Suppressor macrophage (primary cell): ENCODE results near the gene VPS13D.
"Not testable (repeated sequence)": the region's sequence is repeated elsewhere in the genome, so short reads cannot be mapped to it uniquely, and the experiment has no call there.

Experiments
- DNase-seq, 4 experiments: peaks; one replicate each; pipeline ENCODE4 v3.0.0-alpha.2; 2020 to 2022

The VPS13D gene

DNA sequence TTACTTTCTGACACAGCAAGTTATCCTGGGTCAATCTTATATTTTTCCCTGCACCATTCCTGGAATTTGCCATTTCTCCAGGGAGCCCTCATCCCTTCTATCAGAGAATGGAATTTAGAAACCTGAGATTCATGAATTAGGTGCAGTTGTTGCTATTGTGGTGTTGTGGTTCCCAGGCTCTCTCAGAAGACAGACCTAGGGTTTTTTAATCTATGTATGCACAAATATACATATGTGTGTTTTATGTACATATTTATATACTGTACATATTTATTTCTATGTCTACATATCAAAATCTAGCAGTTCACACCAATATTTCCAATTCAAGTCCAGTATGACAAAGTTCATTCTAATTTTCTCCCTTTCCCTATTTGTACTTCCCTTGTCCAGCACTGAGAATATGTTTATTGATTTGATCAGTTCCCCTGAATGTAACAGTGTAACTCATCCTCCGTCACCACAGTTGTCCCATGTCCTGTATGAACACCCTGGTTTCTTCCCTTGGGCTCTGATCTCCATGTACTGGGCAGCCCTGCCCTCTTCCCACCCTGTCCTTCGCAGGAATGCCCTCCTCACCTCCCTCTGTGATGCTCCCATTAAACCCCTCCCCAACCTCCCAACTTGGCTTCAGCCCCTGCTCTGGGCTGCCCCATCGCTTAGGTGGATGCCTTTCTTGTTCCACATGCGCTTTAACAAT lies 145.5 kb downstream of the VPS13D start:
- no peak for DNase-seq

DNA sequence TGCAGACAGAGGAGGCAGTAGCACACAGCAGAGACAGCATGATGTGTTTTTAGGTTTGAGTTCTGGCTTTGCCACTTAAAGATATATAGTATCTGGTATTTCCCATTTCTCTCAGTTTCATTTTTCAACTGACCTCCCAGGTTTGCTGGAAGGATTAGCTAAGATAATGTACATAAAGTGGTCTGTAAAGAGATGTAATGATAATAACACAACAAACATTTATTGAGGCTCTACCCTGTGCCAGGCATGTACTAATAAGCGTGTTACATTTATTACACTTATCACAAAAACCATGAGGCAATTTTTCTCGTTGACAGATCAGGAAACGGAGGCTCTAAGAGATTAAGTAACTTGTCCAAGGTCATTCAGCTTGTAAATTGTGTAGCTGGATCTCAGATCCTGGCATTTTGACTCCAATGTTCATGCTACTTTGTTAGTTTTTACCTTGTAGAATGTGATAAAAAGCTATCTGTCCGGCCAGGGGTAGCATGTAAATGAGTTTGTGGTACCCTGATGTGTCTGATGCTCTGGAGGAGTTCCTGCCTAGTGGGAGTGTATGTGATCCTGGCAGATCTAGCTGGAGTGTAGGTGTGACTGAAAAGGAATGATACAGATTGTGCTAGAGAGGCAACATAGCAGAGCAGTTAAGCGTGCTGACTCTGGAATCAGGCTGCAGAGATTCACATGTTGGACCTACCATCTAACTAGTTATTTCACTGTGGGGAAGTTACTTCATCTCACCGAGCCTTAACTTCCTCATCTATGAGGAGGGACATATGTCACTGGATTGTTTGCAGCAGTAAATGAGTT lies 146.6 kb downstream of the VPS13D start:
- peak; percentile 66 to 92 (median 80) for DNase-seq

DNA sequence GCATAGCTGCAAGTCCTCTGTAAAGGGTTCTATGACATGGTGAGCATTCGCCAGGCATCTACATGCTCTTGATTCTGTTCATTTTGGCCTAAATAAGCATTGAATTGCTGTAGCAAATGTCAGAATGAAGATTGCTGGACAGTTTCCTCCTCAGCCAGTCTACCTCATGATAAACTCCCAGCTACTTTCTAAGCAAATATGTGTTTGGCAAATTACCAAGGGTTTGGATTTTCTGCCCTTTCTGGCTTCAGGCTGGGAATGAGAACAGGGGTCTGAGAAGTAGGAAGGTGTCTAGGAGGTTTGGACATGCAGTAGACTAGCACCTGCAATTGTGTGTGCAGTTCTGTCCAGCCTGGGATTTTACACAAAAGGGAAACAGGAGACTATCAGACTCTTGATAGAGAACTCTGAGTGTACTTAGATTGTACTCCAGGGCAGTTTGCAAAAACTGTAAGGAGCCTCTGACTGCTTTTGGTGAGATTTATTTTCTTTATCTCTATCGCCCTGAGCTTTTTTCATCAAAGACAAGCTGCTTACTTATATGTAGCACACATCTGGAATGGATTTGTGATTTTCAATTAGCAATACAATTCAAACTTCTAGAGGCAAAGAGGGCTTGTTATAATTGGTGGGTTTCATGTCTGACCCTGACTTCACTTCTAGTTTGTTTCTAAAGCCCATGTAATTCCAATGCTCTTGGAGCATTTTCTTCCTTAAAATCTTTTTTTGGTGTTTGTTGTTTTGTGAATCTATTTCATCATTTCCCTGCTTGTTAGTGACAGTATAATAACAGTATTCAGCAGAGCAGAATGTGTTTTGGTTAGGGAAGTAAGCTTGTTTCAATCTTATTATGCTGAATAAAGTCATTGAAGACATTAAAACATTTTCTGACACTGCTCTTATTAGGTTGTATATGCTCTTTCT lies 150.8 kb downstream of the VPS13D start:
- DNase-seq = peak in 2 of 4 experiments; percentile 62 to 68

DNA sequence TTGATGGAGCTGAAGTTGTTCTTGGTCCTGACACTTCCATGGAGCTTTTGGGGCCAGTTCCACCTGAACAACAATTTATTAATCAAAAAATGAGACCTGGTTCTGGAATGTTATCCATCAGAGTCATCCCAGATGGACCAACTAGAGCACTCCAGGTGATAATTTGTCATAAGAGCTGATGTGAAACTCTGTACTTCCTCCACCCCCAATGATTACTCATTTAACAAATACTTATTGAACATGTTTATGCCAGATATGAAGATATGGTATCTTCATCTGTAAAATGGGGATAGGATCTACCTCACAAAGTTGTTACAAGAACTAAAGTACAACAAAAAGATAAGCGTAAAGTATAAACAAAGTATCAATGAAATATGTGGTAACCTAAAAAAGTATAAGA lies 153.2 kb downstream of the VPS13D start:
- no peak for DNase-seq

DNA sequence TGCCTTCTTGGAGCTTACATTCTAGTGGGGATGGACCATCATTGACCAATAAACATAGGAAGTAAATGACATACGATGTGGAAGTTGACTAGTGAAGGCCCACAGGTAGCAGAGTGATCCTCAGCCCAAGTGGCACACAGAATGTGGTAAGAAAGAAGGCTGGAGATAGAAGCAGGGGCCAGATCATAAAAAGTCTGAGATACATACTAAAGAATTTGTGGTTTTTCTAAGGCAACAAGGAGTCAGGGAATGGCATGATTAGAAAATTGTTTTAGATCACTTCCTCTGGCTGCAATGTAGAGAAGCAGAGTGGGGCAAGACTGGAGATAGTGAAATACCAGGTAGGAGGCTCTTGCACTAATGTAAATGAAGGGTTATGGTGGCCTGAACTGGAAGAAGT lies 154.0 kb downstream of the VPS13D start:
- no peak for DNase-seq

DNA sequence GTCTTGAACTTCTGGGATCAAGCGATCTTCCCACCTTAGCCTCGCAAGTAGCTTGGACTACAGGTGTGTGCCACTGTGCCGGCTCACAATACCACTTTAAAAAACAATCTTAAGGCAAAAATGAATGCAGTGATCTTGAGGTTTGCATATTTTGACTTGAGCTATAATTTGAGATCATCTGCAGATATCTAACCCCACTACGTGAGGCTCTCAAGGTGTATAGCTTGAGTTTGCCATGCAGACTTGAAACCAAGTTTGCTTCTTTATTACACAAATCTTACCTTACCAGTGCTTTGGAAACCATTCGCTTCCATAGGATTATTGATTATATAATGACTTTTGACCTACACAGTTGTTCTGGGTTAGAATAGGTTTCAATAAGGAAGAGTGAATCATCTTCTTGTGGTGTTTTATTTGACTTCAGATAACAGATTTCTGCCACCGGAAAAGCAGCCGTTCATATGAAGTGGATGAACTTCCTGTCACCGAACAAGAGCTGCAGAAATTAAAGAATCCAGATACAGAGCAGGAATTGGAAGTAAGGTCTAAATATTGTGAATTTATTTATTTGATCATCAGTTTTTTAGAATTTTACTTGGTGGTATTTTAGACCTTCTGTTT lies 155.1 kb downstream of the VPS13D start:
- DNase-seq = no peak

DNA sequence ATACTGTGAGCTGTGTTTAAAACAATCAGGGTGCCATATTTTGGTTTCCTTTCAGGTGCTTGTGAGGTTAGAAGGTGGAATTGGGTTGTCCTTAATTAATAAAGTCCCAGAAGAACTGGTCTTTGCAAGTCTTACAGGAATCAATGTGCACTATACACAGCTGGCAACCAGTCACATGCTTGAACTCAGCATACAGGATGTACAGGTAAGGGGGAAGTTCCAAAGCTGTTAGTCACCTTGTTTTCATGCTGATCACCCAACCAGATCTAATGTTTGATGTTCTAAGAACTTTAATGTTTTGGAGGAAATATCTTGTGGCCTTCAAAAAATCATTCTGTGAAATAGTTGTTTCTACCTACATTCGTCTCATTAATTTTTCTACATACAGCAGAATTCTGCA lies 156.3 kb downstream of the VPS13D start:
- no peak for DNase-seq

DNA sequence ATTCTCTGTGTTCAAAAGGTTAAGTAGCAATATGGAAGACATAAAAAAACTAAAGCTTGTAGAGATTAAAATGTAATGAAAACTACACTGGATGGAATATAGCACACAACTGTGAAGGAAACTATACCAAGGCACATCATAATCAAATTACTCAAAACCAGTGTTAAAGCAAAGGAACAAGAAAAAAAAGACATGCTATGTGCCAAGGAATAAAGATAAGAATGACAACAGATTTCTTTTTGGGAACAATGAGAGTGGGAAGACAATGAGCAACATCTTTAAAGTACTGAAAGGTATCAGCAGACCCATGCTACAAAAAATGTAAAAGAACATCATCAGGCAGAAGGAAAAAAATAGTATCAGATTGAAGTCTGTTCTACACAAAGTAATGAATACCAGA lies 157.8 kb downstream of the VPS13D start:
- no peak for DNase-seq

DNA sequence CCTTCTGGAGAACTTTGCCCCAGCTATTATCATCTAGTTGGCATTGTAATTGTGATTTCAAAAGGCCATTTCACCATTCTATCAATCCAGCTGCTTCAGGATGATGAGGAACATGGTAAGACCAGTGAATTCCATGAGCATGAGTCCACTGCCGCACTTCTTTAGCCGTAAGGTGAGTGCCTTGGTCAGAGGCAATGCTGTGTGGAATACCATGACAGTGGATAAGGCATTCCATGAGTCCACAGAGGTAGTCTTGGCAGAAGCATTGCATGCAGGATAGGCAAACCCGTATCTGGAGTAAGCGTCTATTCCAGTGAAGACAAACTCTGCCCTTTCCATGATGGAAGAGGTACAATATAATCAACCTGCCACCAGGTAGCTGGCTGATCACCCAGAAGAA lies 160.5 kb downstream of the VPS13D start:
- DNase-seq = not testable (repeated sequence)

DNA sequence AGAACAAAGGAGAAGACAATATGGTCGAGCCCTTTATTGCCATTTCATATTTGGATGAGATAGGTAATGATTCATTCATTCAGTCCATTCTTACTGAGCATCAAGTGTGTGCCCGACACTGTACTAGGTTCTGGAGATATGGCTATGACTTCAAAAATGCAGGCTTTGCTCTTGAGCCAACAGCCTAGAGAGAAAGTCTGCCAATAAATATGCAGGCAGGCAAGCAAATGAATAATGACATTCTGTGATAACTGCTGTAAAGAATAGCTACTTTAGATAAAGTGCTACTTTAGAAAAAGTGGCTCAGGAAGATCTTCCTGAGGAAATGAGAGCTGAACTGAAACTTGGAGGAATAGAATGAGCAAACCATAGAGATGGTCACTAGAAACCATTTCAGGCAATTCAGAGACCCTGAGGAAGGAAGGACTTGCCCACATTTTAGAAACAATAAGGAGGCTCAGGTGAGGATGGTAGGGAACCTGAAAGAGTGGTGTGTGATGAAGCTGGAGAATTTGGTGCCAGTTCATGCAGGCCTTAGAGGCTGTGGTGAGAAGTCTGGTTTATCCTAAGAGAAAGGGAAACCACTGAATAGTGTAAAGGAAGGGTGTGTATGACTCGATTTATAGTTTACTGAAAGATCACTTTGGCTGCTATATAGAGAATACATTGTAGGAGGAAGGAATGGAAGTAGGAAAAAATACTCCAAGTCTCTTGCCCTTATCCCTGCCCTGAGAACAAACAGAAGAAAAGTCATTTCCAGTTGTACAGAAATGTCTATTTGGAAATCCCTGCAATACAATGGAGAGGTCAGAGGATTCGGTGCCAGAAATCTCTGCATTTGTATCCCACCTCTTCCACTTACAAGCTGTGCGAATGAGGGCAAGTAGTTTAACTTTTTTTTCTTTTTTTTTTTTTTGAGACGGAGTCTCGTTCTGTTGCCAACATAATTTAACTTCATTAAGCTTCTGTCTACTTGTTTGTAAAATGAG lies 167.9 kb downstream of the VPS13D start:
- no peak for DNase-seq

DNA sequence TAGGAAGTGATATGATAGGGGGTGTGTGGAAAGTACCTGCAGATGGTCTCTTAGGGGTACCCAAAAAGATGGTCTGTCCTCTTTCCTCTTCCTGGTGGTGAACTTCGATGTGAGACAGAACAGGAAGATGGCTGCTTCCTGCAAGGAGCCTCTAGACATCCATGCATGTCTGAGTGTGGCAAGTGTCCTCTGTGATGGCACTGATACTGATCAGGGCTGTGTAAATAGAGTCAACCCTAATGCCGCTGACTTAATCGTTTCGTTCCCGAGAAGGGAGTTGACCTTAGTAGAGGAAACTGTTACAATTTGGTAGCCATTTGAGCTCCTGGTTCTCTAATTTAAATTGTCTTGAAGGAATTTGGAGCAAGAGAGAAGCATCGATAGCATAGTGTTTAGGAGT lies 168.6 kb downstream of the VPS13D start:
- no peak for DNase-seq

DNA sequence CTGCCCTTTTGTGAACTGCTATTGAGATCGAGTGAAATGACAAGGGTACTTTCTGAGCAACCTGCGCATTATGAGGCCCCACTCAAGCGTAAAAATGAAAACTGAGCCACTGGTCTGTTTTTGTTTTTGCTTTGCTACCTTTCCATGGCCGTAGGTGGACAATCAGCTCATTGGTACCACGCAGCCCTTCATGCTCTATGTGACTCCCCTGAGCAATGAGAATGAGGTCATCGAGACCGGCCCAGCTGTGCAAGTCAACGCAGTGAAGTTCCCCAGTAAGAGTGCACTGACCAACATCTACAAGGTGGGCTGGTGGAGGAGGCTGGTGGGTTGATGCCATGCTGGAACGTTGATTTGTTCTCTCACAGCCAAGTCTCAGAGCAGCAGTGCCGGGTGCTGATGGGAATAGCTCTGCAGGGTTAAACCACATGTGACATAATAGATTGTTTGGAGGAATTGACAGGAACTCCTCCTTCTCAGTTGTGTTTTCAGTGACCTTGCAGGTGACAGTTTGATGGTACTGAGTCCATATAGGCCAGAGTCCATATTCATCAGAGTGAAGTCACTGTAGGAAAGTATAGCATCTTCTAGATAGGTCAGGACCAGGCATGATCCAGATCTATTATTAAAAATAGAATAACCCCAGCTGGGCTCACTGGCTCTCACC lies 170.3 kb downstream of the VPS13D start:
- DNase-seq = no peak

DNA sequence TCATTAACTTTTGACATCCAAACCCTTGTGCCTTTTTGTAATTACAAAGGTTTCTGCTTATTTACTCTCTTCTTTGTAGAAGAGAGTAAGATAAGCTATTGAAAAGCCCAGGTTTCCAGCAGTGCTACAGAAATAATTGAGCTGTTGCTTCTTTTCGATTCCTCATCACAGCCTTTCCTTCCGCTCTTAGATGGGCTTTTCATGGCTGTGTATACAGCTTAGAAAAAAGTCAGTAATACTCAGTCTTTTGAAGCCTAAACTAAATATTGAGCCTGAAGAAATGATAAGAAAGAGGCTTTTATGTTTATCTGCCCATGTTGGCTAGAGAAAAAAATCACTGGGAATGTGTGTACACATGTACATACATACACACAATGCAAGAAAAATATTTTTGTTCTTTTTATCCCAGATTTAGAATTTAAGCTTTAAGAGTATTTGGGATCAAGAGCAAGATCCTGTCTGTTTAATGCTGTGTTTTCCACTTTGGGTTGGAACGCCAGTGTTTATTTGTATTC lies 172.4 kb downstream of the VPS13D start:
- DNase-seq = no peak

DNA sequence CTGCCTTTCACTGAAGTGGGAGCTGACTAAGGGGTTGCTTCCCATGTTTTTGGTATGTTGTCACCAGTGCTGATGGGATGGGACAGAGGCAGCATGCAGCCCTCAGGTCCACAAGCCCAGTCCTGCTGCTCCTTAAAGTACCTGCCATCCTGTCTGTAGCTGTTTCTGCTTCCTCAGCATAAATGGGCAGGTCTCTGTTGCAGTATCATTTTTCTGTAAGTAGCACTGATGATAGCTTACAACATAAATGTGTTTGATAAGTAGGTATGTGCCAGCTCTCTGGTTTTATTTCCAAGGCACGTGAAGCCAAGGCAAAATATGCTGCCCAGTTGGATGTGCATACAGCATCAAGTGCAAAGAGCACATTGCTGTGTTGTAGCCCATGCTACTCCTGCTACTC lies 173.0 kb downstream of the VPS13D start:
- DNase-seq = no peak

DNA sequence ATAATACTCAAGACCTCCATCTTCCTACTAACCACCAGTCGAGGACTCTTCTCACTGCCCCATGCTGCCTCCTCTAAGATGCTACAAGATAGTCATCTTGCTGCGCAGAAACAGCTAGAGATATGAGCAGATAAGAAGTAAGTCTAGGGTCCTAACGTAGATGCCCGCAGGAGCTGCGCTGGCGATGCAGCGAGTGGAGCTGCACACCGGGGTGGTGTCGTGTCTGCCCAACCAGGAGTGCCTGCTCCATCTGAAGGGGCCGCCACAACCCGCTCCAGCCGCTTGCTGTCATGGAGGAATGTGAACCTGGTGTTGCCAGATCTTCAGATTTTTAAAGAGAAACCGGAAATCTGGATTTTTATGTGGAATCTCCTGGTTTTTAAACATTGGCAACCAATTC lies 175.1 kb downstream of the VPS13D start:
- DNase-seq = no peak

DNA sequence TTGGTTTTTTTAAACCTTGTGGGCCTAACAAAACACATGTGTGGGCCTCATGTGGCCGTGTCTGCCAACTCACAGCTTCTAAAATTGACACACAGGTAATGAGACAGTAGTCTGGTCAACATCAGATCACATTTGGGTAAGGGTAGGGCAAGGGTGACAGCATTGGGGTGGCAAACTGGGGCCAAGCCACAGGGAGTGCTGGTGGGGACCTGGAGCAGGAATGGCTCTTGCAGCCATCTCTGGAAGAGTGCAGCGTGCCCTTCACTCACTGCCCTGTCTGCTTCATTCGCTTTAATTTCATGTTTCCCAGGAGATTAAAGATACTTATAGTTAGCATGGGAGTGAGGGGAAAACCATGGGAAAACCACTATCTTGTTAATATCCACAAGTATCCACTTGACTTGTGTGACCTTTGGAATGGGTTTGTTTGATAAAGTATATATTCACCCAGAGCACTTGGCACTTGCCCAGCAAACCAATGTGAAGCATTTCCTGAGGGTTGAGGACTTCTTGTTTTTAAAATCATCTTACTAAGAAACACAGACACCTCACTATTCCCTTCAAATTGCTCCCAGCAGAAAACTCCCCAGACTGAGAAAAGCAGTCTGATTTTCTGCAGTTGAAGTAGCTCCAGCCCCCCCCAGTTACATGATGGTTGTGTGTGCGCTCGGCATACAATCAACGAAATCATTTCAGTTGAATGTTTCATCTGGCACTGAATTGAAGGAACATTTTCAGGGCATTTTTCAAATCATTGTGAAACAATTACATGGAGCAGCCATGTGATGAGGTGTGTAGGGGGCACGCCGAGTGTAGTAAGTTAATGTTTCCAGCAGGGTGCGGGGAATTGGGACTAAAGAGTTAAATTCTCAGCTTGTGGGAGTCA lies 175.7 kb downstream of the VPS13D start:
- peak; percentile 27 to 58 (median 32) for DNase-seq

DNA sequence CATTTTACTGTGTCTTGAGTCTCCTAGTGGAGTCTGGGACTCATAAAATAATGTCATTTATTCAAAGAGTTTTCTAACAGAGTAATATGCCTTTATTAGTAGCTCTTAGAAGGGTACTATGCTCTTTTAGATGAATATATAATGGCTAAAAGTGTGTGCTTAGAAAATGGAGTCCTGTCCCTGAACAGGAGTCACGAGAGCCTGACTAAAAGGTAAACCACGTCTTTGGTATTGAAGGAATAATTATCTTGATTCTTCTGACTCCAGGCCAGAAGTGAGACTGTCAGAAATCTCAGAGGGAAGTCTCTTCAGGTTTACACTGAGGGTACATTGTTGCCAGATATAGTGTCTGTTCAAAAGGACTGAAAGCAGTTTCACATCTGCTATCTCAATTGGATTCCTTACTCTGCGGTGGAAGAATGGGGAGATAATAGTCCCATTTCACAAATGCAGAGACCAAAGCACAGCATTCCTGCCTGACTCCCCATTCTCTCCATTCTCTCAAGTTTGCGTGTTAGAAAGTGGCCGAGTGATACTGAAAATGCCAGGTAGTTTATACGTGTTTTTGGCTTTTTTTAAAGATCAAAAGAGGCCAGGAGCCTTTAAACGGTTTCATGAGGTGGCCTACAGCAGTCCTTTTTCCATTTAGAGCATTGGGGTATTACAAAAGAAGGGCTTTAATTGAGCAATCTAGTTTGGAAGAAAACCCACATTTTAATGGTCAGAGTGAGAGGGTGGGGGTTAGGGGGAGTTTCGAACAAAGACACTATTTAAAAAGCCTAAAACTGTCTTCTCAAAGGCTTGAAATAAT lies 176.6 kb downstream of the VPS13D start:
- DNase-seq = peak in 1 of 4 experiments; percentile 19
